DMS 273 (cell line): ENCODE measurements around the gene OTOG.
"Not testable (repeated sequence)": the region's sequence is repeated elsewhere in the genome, so short reads cannot be mapped to it uniquely, and the experiment has no call there.

Experiments
- DNase-seq: peaks from one replicate; lab custom pipeline; 2025; ENCODE audit not compliant: unreplicated experiment; lab: John Stamatoyannopoulos, UW

The OTOG gene

DNA sequence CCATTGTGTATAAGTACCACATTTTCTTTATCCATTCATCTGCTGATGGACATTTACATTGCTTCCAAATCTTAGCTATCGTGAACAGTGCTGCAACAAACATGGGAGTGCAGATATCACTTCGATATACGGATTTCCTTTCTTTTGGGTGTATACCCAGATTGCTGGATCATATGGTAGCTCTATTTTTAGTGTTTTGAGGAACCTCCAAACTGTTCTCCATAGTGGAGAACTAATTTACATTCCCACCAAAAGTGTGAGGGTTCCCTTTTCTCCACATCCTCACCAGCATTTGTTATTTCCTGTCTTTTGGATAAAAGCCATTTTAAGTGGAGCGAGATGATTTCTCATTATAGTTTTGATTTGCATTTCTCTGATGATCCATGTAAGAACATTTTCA lies 75.7 kb downstream of the OTOG start:
- DNase-seq = not testable (repeated sequence)

DNA sequence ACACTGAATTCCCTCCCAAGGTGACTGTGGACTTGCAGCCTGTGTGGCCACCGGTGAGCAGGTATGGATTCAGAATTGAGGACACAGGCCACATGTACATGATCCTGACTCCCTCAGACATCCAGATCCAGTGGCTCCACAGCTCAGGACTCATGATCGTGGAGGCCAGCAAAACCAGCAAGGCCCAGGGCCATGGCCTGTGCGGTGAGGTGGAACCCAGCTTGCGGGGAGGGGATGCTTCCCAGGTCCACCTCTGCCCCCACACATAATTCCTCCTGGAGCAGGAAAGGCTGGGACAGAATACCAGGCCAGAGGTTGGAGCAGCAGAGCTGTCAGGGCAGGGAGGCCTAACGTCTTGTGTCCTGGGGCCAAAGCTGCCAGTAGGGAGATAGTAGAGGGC lies 82.1 kb downstream of the OTOG start:
- DNase-seq = no peak

DNA sequence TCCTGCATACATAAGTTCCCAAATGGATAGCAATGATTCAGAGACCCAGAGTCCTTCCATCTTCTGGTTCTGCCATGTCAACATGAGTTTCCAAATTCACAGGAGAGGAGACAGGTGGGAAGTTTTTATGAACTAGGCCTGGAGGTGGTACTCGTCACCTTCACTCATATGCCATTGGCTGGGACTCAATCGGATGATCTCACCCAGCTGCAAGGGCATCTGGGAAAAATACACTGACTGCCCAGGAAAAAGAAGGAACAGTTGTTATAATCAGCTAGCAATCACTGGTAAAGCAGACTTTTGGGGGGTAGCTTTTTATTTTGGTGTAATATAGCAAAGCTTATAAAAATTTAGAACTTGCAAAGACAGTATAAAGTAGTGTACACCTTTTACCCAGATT lies 83.9 kb downstream of the OTOG start:
- no peak for DNase-seq

- DNase-seq = no peak
Observed at GRCh38 chr11:17631702-17632365, 84.8 kb downstream of the OTOG start.

GRCh38 chr11:17633279-17633986 lies 86.4 kb downstream of the OTOG start:
- no peak for DNase-seq

DNA sequence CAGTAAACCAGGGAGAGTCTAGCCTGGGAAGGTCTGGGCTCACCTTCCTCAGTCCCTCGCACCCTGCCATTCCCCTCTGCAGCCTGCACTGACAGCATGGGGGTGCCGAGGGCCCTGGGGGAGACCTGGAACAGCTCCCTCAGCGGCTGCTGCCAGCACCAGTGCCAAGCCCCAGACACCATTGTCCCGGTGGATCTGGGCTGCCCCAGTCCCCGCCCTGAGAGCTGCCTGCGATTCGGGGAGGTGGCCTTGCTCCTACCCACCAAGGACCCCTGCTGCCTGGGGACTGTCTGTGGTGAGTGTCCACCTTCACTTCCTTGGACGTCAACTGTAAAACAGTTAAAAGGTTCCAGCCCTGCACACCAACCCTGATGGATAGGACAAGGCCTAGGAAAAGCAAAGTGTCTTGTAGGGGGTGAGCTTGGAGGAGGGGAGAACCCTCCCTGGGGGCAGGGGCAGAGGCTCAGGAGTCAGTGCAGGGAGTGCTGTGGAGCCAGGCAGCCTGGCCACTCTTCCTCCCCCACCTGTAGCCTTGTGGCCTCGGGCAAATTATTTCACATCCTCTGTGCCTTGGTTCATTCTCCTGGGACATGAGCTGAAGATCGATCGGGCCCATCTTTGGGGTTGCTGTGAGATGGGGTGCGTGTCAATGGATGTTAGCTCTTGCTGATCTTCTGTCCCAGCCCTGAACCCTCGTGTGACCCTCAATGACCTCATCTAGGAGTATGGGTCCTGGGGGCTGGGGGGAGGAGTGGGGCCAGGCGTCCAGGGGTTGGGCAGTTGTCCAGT lies 87.1 kb downstream of the OTOG start:
- DNase-seq = no peak

DNA sequence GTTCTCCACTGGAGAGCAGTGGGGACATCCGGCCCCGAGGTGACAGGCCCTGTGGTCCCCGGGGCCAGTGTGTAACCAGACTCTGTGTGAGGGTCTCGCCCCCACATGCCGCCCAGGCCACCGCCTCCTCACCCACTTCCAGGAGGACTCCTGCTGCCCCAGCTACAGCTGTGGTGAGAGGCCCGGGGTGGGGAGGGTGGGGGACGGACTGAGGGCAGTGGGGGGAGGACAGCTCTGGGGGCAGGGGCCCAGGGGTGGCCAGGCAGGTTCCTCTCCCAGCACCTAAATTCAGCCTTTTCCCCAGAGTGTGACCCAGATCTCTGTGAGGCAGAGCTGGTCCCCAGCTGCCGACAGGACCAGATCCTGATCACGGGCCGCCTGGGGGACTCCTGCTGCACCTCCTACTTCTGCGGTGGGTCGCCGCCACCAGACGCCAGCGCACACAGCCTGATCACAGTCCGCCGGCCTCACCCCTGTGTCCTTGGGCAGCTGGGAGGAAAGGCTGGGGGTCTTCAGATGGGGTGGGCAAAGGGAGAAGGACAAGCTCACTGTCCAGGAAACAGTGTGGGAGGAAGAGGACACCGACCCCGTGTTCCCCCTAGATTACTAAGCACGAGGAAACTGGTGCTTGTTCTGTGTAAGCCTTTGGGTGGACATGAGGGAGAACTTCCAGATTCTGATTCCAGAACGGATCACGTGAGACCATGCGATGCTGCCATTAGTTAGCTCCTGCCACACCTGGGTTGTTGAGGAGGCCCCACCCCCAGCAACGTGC lies 87.9 kb downstream of the OTOG start:
- no peak for DNase-seq

- DNase-seq = no peak
Observed at GRCh38 chr11:17635551-17635938, 88.5 kb downstream of the OTOG start.

GRCh38 chr11:17636721-17637120 lies 89.7 kb downstream of the OTOG start:
- DNase-seq = no peak

- no peak for DNase-seq
Observed at GRCh38 chr11:17637901-17638300, 90.8 kb downstream of the OTOG start.

DNA sequence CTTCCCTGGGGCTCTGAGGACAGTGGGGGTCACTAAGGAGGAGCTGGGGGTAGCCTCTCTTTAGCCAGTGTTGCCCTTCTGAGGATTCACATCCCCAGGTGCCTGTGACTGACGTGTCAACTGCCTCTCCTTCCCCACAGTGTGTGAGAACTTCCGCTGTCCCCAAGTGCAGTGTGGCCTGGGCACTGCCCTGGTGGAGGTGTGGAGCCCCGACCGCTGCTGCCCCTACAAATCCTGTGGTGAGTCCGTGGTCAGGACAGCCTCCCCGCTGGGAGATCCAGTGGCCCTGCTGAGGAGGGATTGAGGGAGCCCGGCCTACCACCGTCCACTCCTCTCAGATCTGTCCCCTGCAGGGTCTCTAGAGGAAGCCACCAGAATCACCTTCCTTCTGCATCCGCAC lies 91.3 kb downstream of the OTOG start:
- no peak for DNase-seq

DNA sequence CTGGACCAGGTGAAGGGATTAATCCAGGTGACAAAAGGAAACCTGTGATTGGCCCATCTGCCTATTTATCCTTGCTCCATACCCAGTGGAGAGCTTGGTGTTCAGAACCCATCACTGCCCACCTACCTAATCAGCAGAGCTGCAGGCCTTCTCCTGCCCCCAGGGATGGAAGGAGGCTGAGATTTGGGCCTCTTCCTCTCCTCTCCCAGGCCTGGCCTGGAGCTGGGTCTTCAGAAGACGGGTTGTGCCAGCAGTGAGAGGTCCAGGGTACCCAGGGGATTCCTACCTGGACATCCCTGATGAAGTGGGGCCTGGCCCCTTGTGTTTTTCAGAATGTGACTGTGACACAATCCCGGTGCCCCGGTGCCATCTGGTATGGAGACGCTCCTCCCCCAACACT lies 92.0 kb downstream of the OTOG start:
- DNase-seq = no peak

- no peak for DNase-seq
Observed at GRCh38 chr11:17639781-17640180, 92.7 kb downstream of the OTOG start.

GRCh38 chr11:17640493-17641164 lies 93.6 kb downstream of the OTOG start:
- DNase-seq = peak; percentile 3

GRCh38 chr11:17641792-17642350 lies 94.8 kb downstream of the OTOG start:
- DNase-seq = no peak

GRCh38 chr11:17642370-17642769 lies 95.3 kb downstream of the OTOG start:
- DNase-seq = no peak

DNA sequence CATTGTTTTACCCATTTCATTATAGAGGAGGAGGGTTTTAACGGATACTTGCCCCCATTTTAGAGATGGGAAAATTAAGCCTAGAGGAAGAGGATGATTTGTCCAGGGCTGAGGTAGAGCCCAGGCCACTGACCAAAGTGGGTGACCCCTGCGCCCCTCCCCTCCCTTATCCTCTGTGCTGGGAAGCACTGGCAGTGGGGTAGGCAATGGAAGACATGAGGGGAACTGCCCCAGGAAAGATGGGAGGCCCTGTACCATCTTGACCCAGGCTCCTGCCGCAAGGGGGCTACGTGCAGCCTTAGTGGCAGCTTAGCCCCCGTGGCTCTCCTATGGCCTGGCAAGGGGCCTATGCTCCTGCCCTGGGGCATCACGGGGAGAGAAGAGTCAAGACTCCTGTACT lies 95.9 kb downstream of the OTOG start:
- no peak for DNase-seq

DNA sequence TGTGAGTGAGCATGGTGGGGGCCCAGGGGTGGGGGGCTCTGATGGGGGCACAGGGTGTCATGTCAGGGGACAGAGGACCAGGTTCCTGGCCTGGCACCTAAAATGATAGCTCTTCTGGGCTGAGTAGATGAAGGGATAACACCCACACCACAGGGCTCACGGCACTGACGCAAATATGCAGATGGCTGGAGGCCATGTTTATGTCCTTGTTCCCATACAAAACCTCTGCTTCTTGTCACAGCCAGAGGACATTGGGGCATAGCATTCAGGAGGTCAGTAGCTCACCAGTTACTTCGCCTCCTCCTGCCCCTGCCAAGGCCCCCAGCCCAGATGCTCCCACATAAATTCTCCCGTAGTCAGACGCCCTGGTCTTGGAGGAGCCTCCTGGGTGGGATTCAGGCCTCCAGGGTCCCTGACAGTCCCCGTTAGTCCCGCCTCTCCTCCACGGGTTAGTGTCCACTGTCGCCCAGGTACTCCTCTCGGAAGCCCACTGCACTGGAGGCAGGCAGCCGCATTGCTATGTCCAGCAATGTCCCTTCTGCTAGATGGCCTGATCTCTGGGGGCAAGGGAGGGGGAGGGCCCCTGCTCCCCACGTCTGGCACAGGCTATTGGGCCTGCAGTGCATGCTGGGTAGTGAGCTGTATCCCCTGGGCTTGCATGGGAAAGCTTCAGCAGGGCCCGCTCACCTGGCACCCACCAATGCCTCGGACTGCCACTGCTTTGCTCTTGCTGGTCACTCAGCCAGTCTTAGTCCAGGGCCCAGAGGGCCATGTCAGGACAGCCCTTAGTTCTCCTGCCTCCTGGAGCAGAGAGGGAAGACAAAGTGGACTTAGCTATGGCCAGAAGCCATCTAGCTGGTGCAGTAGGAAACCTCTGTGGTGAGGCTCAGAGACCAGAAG lies 96.7 kb downstream of the OTOG start:
- no peak for DNase-seq

DNA sequence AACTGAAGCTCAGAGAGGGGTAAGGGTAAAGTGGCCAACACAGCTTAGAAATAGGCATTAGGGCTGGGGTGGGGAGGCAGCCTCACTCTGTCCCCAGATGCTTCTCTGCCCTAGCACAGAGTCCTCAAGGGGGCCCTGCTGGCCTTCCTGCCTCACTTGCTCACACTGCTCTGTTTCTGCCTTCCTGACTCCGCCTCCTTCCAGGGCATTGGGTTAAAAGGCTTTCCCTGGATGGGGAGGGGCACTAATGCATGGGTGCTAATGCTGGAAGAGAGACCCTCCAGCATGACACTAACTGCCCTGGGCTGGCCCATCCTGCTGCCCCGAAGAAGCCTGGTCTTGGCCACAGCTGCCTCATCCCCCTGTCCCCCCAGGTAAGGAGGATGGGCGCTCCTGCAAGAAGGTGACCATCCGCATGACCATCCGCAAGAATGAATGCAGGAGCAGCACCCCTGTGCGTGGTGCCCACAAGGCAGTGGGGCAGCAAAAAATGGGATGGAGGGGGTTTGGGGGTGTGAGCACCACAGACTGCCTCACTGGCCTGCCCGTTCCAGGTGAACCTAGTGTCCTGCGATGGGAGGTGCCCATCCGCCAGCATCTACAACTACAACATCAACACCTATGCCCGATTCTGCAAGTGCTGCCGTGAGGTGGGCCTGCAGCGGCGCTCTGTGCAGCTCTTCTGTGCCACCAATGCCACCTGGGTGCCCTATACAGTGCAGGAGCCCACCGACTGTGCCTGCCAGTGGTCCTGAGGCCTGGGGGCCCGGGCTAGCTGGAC lies 98.3 kb downstream of the OTOG start:
- no peak for DNase-seq
